ENCODE measurements around the gene KRT3. TPM values are rescaled to one million over a fixed set of nuclear protein-coding genes. Genes with fewer than 3 reads are reported as not detected.

Gene KRT3
- total and polyA plus RNA-seq, 4 donors, result not detected

DNA sequence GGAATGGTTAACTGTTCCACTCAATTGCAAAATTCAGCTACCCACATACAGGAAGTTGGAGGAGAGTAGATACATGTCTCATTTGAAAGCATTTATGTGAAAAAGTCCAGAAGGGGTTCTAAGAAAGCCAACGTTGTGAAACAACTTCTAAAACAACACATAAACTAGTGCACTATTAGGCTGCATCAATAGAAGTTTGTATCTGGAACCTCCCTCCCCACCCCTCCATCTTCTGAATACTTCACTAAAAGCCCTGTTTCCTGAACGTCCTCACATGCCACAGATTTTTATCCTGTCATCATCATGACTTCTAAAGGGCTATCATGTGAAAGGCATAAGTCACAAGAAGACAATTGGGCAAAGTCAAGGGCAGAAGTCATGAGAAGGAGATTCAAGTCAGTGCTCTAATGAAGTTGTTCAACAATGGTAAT lies 32.7 kb upstream of the KRT3 start:
- Histone ChIP-seq H3K4me1 (ENCODE audit: control insufficient read depth in 4 of 4, insufficient read depth in 4 of 4, low read length in 3 of 4) (no peaks in the 10 kb centered on the region), H3K27ac (ENCODE audit: low read depth in 1 of 2, low read length in 2 of 2) (no peak overlapping the region), H3K36me3 (ENCODE audit: control insufficient read depth in 4 of 4, insufficient read depth in 3 of 4, low read depth in 1 of 4, low read length in 3 of 4) (no peaks in the 10 kb centered on the region), H3K9ac (ENCODE audit: low read depth in 1 of 2, low read length in 2 of 2) (no peak overlapping the region), H3K4me3 (ENCODE audit: low read depth in 1 of 3, low read length in 3 of 3) (no peak overlapping the region), H3K9me3 (ENCODE audit: control insufficient read depth in 4 of 4, low read length in 3 of 4) (no peaks in the 10 kb centered on the region), H3K27me3 (ENCODE audit: control insufficient read depth in 4 of 4, insufficient read depth in 4 of 4, low read length in 3 of 4) (no peaks in the 10 kb centered on the region)
- WGBS, result 37% methylated on average over 2 of the region's 2 CpGs
- no peak for DNase-seq (ENCODE audit: low spot score)
- TF ChIP-seq, protein P1, sequence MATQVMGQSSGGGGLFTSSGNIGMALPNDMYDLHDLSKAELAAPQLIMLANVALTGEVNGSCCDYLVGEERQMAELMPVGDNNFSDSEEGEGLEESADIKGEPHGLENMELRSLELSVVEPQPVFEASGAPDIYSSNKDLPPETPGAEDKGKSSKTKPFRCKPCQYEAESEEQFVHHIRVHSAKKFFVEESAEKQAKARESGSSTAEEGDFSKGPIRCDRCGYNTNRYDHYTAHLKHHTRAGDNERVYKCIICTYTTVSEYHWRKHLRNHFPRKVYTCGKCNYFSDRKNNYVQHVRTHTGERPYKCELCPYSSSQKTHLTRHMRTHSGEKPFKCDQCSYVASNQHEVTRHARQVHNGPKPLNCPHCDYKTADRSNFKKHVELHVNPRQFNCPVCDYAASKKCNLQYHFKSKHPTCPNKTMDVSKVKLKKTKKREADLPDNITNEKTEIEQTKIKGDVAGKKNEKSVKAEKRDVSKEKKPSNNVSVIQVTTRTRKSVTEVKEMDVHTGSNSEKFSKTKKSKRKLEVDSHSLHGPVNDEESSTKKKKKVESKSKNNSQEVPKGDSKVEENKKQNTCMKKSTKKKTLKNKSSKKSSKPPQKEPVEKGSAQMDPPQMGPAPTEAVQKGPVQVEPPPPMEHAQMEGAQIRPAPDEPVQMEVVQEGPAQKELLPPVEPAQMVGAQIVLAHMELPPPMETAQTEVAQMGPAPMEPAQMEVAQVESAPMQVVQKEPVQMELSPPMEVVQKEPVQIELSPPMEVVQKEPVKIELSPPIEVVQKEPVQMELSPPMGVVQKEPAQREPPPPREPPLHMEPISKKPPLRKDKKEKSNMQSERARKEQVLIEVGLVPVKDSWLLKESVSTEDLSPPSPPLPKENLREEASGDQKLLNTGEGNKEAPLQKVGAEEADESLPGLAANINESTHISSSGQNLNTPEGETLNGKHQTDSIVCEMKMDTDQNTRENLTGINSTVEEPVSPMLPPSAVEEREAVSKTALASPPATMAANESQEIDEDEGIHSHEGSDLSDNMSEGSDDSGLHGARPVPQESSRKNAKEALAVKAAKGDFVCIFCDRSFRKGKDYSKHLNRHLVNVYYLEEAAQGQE (IDR thresholded peaks at IDR 0.05), result no peak
- TF ChIP-seq, protein P2, sequence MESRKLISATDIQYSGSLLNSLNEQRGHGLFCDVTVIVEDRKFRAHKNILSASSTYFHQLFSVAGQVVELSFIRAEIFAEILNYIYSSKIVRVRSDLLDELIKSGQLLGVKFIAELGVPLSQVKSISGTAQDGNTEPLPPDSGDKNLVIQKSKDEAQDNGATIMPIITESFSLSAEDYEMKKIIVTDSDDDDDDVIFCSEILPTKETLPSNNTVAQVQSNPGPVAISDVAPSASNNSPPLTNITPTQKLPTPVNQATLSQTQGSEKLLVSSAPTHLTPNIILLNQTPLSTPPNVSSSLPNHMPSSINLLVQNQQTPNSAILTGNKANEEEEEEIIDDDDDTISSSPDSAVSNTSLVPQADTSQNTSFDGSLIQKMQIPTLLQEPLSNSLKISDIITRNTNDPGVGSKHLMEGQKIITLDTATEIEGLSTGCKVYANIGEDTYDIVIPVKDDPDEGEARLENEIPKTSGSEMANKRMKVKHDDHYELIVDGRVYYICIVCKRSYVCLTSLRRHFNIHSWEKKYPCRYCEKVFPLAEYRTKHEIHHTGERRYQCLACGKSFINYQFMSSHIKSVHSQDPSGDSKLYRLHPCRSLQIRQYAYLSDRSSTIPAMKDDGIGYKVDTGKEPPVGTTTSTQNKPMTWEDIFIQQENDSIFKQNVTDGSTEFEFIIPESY (IDR thresholded peaks at IDR 0.05), result no peak
- TF ChIP-seq, protein P3, sequence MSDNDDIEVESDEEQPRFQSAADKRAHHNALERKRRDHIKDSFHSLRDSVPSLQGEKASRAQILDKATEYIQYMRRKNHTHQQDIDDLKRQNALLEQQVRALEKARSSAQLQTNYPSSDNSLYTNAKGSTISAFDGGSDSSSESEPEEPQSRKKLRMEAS (IDR thresholded peaks at IDR 0.05), result no peak
- TF ChIP-seq YY1 (IDR thresholded peaks at IDR 0.05), result no peak
- TF ChIP-seq, protein P4, sequence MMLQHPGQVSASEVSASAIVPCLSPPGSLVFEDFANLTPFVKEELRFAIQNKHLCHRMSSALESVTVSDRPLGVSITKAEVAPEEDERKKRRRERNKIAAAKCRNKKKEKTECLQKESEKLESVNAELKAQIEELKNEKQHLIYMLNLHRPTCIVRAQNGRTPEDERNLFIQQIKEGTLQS (IDR thresholded peaks at IDR 0.05), result no peak
- no peak for TF ChIP-seq GABPA (IDR thresholded peaks at IDR 0.05 in 1 of 2, conservative IDR thresholded peaks at IDR 0.05 in 1 of 2)
- TF ChIP-seq, protein P5, sequence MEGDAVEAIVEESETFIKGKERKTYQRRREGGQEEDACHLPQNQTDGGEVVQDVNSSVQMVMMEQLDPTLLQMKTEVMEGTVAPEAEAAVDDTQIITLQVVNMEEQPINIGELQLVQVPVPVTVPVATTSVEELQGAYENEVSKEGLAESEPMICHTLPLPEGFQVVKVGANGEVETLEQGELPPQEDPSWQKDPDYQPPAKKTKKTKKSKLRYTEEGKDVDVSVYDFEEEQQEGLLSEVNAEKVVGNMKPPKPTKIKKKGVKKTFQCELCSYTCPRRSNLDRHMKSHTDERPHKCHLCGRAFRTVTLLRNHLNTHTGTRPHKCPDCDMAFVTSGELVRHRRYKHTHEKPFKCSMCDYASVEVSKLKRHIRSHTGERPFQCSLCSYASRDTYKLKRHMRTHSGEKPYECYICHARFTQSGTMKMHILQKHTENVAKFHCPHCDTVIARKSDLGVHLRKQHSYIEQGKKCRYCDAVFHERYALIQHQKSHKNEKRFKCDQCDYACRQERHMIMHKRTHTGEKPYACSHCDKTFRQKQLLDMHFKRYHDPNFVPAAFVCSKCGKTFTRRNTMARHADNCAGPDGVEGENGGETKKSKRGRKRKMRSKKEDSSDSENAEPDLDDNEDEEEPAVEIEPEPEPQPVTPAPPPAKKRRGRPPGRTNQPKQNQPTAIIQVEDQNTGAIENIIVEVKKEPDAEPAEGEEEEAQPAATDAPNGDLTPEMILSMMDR (IDR thresholded peaks at IDR 0.05; ENCODE audit: low read depth, low read length, missing input control), result no peak
- TF ChIP-seq HNF4G (IDR thresholded peaks at IDR 0.05), result no peak
- TF ChIP-seq TAF1 (conservative IDR thresholded peaks at IDR 0.05), result no peak
- no peak for TF ChIP-seq FOXA2 (IDR thresholded peaks at IDR 0.05)
- no peak for TF ChIP-seq FOXA1 (IDR thresholded peaks at IDR 0.05)
- no peak for TF ChIP-seq NR2F2 (IDR thresholded peaks at IDR 0.05)
- TF ChIP-seq HNF4A (conservative IDR thresholded peaks at IDR 0.05), result no peak
- no peak for TF ChIP-seq RXRA (IDR thresholded peaks at IDR 0.05)
- no peak for TF ChIP-seq JUND (IDR thresholded peaks at IDR 0.05)
- no peak for TF ChIP-seq SP1 (IDR thresholded peaks at IDR 0.05)

DNA sequence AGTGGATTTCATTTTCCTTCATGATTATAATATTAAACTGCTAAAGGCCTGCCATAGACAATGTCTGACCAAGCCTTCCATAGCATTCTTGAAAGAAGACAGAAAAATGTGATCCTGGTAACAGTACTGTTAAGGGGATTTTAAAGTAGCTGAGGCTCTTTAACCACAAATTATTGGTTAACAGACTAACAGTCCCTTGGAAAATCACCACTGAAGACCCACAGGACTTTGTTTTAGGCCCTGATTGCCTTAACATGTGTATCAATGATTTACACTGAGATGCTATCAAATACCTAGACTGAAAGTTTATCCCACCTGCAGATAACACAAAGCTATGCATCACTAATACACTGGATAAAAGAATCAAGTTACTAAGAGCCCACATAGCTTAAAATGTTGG lies 32.2 kb upstream of the KRT3 start:
- TF ChIP-seq GABPA (IDR thresholded peaks at IDR 0.05 in 1 of 2, conservative IDR thresholded peaks at IDR 0.05 in 1 of 2) (no peak), EGR1 (IDR thresholded peaks at IDR 0.05; ENCODE audit: low read depth in 2 of 2) (no peak), RAD21 (IDR thresholded peaks at IDR 0.05) (no peak), YY1 (IDR thresholded peaks at IDR 0.05) (no peak), SP1 (IDR thresholded peaks at IDR 0.05) (no peak), RXRA (IDR thresholded peaks at IDR 0.05) (no peak), NR2F2 (IDR thresholded peaks at IDR 0.05) (no peak), JUND (IDR thresholded peaks at IDR 0.05) (no peak), HNF4G (IDR thresholded peaks at IDR 0.05) (no peak)
- TF ChIP-seq, protein P2 (IDR thresholded peaks at IDR 0.05), result no peak
- TF ChIP-seq, protein P5 (IDR thresholded peaks at IDR 0.05; ENCODE audit: low read depth, low read length, missing input control), result no peak
- TF ChIP-seq, protein P3 (IDR thresholded peaks at IDR 0.05), result no peak
- DNase-seq (ENCODE audit: low spot score), result no peak
- no peak overlapping the region for H3K27ac ChIP-seq (ENCODE audit: low read depth in 1 of 2, low read length in 2 of 2)
- no peaks in the 10 kb centered on the region for H3K9me3 ChIP-seq (ENCODE audit: control insufficient read depth in 4 of 4, low read length in 3 of 4)
- H3K4me3 ChIP-seq (ENCODE audit: low read depth in 1 of 3, low read length in 3 of 3), result no peak overlapping the region
- H3K9ac ChIP-seq (ENCODE audit: low read depth in 1 of 2, low read length in 2 of 2), result no peak overlapping the region
- no peaks in the 10 kb centered on the region for H3K36me3 ChIP-seq (ENCODE audit: control insufficient read depth in 4 of 4, insufficient read depth in 3 of 4, low read depth in 1 of 4, low read length in 3 of 4)
- no peaks in the 10 kb centered on the region for H3K4me1 ChIP-seq (ENCODE audit: control insufficient read depth in 4 of 4, insufficient read depth in 4 of 4, low read length in 3 of 4)
- H3K27me3 ChIP-seq (ENCODE audit: control insufficient read depth in 4 of 4, insufficient read depth in 4 of 4, low read length in 3 of 4), result no peaks in the 10 kb centered on the region

All from liver (tissue), 9 donors.